ENCODE measurements around the gene INTS14.
"Not testable (repeated sequence)": the region's sequence is repeated elsewhere in the genome, so short reads cannot be mapped to it uniquely, and the experiment has no call there.

Gene INTS14

DNA sequence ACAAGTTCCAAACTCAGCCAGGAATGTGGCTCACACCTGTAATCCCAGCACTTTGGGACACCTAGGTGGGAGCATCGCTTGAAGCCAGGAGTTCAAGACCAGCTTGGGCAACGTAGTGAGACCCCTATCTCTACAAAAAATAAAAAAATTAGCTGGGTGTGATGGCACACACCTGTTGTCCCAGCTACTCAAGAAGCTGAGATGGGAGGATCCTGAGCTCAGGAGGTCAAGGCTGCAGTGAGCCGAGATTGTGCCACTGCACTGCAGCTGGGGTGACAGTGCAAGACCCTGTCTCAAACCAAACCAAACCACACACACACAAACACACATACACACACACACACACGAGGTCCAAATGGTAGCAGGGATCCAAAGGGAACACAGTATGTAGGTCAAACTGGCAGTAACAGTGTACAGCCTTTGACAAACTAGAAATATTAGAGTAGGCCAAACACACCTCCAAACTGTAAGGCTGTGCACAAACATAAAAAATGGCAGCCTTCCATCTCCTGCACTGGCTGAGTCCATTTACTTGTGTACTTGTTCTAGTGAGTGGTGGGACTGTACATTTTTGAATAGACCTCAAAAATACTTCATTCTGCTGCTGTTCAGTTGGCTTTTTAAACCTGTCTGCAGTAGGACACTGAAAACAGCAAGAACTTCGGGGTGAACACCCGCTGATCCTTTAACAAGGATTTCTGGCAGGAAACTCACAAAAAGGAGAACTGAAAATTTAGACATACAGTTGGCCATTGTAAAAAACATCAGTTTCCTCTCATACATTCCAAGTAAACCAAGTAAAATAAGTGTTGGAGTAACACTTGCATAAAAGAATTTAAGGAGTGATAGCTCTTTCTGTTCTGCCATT is 33.6 kb downstream of the INTS14 start:
- DNase-seq = no peak

DNA sequence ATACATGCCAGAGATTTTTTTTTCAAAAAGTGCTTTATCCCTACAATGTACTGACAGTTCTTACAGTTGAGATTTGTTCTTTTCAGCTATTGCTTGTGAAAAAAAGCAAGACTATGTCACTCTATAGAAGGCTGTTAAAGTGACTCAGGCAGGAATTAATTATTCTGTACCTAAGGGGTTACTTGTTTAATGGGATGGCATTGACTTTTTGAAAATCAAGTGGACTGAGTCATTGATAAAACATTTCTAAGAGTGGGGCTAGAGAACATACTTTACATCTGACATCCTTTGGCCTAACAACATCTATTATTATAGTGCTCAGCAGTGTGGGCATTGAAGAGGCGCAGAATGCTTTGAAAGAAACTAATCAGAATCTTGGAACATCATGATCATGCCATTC is 34.3 kb downstream of the INTS14 start:
- DNase-seq = no peak

GRCh38 chr15:65571971-65572370 is 39.0 kb downstream of the INTS14 start:
- no peak for DNase-seq

DNA sequence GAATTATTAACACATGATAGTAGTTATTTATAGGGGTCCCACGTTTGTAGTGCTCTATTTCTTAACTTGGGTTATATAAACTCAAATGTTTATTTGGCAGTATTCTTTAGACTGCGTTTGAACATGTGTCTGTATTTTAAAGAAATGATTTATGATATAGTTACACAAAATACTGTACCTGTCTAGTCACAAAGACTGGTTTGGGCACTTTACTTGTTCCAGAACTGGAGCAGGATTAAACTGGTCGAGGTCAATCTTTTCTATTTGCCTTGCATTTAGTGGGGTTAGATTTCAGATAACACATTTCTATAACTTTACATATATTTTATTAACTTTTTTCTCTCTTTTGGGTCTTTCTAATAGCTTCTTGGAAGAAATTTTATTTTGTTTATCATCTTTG is 41.2 kb downstream of the INTS14 start:
- no peak for DNase-seq

- no peak for DNase-seq
Observed at GRCh38 chr15:65561934-65562333, 49.0 kb downstream of the INTS14 start.

DNA sequence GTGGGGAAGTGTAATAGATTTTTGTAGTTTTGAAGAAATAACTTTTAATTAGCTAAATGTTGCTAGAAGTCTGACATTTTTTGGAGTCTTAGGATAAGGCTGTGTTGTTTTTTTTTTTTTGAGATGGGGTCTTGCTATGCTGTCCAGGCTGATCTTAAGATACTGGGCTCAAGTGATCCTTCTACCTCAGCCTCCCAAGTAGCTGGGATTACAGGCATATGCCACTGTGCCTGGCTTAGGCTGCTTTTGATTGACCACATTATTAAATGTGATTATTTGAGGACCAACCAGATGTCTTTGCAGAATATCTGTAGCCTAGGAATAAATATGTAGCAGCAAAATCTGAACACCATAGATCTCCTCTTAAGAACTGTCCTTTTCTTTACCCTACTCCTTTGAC is 51.0 kb downstream of the INTS14 start:
- no peak for DNase-seq

- no peak for DNase-seq
Observed at GRCh38 chr15:65558997-65559760, 51.8 kb downstream of the INTS14 start.

GRCh38 chr15:65558336-65558735 is 52.6 kb downstream of the INTS14 start:
- DNase-seq = no peak

DNA sequence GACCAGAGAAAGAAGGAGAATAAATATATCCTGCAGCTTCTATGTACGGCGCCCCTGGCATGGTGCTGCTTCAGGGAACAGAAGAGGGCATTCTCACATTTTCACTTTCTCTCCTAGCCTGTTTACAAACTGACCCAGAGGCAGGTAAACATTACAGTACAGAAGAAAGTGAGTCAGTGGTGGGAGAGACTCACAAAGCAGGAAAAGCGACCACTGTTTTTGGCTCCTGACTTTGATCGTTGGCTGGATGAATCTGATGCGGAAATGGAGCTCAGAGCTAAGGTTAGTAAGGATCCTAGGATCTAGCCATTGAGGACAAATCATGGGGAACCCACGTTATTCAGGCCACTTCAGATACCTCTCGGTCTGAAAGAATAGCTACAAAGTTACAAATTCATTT is 54.3 kb downstream of the INTS14 start:
- no peak for DNase-seq

- no peak for DNase-seq
Observed at GRCh38 chr15:65553691-65554090, 57.2 kb downstream of the INTS14 start.

DNA sequence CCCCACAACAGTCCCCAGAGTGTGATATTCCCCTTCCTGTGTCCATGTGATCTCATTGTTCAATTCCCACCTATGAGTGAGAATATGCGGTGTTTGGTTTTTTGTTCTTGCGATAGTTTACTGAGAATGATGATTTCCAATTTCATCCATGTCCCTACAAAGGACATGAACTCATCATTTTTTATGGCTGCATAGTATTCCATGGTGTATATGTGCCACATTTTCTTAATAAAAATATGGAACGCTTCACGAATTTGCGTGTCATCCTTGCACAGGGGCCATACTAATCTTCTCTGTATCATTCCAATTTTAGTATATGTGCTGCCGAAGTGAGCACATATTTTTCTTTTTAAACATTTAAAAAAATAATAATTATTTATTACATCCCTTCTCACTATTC is 58.1 kb downstream of the INTS14 start:
- not testable (repeated sequence) for DNase-seq

DNA sequence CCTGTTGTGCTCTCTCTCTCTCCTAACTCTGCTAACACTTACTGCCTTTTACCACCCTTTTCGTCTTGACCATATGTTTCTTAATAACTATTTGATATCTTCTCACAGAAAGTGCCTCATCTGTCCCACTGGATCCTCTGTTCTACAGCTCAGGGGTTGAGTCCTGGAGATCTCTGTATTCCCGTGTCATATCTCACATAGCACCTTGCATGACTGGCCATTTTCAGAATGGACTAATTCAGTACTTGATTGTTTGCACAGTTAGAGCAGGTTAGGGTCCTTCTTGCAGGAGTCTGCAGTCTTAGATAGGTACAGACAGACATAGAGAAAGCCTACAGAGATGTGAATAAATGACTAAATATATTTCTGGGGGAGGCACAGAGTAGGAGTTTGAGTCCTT is 59.7 kb downstream of the INTS14 start:
- DNase-seq = no peak

DNA sequence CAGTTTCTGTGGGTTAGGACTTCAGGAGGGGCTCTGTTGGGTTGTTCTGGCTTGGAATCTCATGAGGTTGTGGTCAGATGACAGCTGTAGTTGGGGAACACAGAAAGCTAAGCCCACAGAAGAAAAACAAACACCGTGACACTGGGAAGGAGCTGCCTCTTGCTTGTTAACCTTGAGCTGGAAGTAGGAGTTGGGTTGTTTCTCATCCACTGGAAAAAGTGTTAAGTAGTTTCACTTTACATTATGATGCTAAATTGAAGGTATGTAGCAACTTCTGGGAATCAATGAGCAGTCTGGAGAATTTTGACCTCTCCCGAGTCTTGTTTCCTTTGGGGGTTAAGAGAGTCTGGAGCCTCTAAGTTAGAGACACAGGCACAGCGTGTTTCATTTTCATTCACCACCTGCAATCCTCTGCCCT is 60.2 kb downstream of the INTS14 start:
- no peak for DNase-seq

DNA sequence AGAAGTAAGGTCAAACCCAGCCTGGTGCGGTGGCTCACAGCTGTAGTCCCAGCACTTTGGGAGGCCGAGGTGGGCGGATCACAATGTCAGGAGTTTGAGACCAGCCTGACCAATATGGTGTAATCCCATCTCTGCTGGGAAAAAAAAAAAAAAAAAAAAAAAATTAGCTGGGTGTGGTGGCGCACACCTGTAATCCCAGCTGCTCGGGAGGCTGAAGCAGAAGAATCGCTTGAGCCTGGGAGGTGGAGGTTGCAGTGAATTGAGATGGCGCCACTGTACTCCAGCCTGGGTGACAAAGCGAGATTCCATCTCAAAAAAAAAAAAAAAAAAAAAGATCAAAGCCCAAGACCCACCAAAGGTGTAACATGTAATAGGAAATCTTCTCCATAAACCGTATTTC is 61.6 kb downstream of the INTS14 start:
- not testable (repeated sequence) for DNase-seq

DNA sequence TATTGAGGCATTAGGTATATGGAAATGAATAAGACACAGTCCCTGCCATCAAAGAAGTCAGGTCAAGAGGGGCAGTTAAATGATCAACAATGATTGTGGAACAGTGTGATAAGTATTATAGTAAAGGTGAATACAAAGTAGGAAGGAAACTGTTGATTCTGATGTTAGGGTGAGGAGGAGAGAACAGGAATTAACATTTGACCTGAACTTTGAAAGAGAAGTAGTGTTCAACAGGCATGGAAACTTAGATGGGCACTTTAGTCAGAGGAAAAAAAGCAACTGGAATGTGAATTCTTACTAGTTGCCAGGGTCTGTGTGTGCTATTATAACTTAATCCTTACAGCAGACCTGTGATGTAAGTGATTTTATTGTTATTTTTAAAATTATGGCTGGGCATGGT is 63.1 kb downstream of the INTS14 start:
- DNase-seq = no peak

GRCh38 chr15:65541231-65541820 is 69.6 kb downstream of the INTS14 start:
- no peak for DNase-seq

DNA sequence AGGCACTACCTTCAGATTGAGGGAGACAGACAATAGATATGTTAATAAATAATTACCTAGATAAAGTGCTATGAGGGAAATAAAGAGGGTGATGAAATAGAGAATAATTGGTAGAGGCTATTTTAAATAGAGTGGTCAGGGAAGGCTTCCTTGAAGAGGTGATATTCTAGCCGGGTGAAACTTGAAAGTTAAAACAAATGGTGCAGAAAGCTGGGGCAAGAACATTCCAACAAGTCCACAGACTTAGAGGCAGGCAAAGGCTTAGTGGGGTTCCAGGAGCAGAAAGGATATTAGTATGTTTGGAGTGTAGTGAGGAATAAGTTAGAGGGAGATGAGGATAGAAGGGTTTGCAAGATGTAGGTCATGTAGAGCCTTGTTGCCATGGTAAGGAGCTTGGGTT is 70.6 kb downstream of the INTS14 start:
- DNase-seq = no peak

DNA sequence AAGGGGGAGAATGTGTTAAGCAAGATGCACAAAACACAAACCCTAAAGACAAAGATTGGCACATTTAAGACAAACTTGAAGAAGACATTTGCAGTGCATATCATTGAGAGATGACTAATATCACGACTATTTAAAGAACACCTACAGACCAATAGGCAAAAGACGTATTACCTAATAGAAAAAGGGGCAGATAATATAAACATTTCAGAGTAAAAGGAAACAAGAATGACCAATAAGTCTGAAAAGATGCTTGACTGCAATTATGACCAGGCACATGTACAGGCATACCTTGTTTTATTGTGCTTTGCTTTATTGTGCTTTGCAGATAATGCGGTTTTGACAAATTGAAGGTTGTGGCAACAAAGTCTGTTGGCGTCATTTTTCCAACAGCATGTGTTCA is 75.7 kb downstream of the INTS14 start:
- DNase-seq = no peak

- no peak for DNase-seq
Observed at GRCh38 chr15:65533057-65533756, 77.7 kb downstream of the INTS14 start.

DNA sequence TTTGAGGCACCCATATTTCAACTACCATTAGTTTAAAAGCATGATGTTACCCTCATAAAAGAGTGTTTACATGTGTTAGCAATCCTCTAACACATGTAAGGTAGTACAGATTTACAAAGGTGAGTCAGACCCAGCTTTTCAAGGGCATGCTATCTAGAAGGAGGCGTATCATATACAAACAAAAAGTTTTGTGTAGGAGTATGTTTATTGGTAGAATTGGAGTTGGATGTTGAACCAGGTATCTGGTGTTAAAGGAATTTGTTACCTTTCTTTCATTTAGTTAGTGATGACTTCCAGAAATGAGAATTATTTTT is 78.2 kb downstream of the INTS14 start:
- no peak for DNase-seq

GRCh38 chr15:65530318-65531111 is 80.4 kb downstream of the INTS14 start, which contains the start of gene HACD3:
Gene HACD3, plus strand, starts transcription at chr15:65530463. Its CDS starts 169 bp downstream, at chr15:65530632.
- peak; percentile 63 for DNase-seq

DNA sequence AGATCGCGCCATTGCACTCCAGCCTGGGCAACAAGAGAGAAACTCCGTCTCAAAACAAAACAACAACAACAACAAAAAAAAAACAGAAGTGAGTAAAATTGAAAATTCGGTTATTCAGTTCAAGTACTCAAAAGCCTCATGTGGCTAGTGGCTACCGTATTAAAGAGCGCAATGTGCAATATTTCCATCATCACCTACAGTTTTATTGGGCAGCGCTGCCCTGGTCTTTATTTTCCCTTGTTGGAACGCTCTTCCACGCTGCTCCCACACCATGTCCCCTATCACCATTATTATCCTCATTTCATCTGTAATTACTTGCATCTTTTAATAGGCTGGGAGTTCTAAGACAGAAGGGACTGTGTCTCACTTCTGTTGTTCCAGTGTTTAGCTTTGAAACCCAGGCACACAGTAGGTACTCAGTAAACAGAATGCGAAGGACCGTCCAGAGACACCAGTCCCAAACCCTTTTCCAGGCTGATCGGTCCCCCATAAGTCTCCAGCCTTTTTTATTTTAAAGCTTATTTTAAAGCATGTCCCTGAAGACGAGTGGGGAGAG is 81.1 kb downstream of the INTS14 start:
- no peak for DNase-seq
